GM12865 (cell line): ENCODE results near the gene USO1.

Source experiments
- DNase-seq: peaks from one replicate; pipeline ENCODE4 v3.0.0; 2010; ENCODE audit warnings: low read depth
- H3K4me3 ChIP-seq: 2 replicates; pipeline ENCODE4 v1.5.1; 2011; ENCODE audit warnings: mild to moderate bottlenecking, low read depth, low read length, control low read depth
- CTCF ChIP-seq: IDR thresholded peaks from 2 replicates; pipeline ENCODE4 v1.5.1; 2011; ENCODE audit warnings: low read length, control low read depth, low read depth, inconsistent platforms; ENCODE audit not compliant: insufficient read depth; ENCODE audit errors: missing control alignments

USO1 gene

GRCh38 chr4:75724066-75724866, at the start of gene USO1:
TSS of gene USO1 (plus strand) at chr4:75724577. CDS start at chr4:75724820, 243 bp downstream.
- peak; percentile 80 for TF ChIP-seq CTCF
- peak within 1 kb of the TSS; percentile 92 for H3K4me3 ChIP-seq
- peak; percentile 100 for DNase-seq

GRCh38 chr4:75675004-75675531, 49.3 kb upstream of the USO1 start:
- no peak overlapping the region for H3K4me3 ChIP-seq
- no peak for DNase-seq
- no peak for TF ChIP-seq CTCF

- no peak for TF ChIP-seq CTCF
- no peak for DNase-seq
- no peak overlapping the region for H3K4me3 ChIP-seq
These were observed 45.9 kb upstream of the USO1 start for GRCh38 chr4:75678473-75678872.

- TF ChIP-seq CTCF = no peak
- H3K4me3 ChIP-seq = no peak overlapping the region
- no peak for DNase-seq
These were observed 45.4 kb upstream of the USO1 start for GRCh38 chr4:75678965-75679364.

GRCh38 chr4:75679876-75680575, 44.4 kb upstream of the USO1 start:
- no peak overlapping the region for H3K4me3 ChIP-seq
- TF ChIP-seq CTCF = no peak
- no peak for DNase-seq

- no peak for DNase-seq
- TF ChIP-seq CTCF = no peak
These were observed 40.8 kb upstream of the USO1 start for GRCh38 chr4:75683482-75684155.

More at GRCh38 chr4:75683482-75684155, 40.8 kb upstream of the USO1 start:
- no peak overlapping the region for H3K4me3 ChIP-seq
